ENCODE measurements around the gene LCAT. TPM values are rescaled to one million over a fixed set of nuclear protein-coding genes. Genes with fewer than 3 reads are reported as not detected.
"Not testable (repeated sequence)": the region's sequence is repeated elsewhere in the genome, so short reads cannot be mapped to it uniquely, and the experiment has no call there.

LCAT gene
- total and polyA plus RNA-seq, 2 experiments from 2014 or later: 5.3 to 15.9 TPM

GRCh38 chr16:67917140-67917851 is 26.6 kb downstream of the LCAT start:
- in situ Hi-C loops (cut with MboI): no loop called here
- WGBS, 2 experiments (ENCODE audit: low coverage in 1 of 2, low lambda C conversion rate in 2 of 2, missing lambda C conversion rate in 2 of 2): 20 to 22% methylated on average over 6 of the region's 6 CpGs
- peak overlapping the region; percentile 68 for H3K27ac ChIP-seq

GRCh38 chr16:67915831-67916723 is 27.8 kb downstream of the LCAT start:
- no peaks in the 10 kb centered on the region for H3K27me3 ChIP-seq (replicated peaks; ENCODE audit: insufficient read depth)
- H3K27ac ChIP-seq: no peak overlapping the region
- 91 to 94% methylated on average over 7 of the region's 7 CpGs for WGBS, 2 experiments (ENCODE audit: low coverage in 1 of 2, low lambda C conversion rate in 2 of 2, missing lambda C conversion rate in 2 of 2)
- no peak for DNase-seq
- peaks cover 16% of the 10 kb centered on the region; the same call in 1 of the 2 replicates for H4K20me1 ChIP-seq (ENCODE audit: insufficient read depth)
- peaks cover 29% of the 10 kb centered on the region for H3F3A ChIP-seq (ENCODE audit: insufficient read depth)
- H3K9me2 ChIP-seq (ENCODE audit: insufficient read depth): no peaks in the 10 kb centered on the region
- no peak overlapping the region for H3K9ac ChIP-seq
- no peak overlapping the region for H2AFZ ChIP-seq
- H3K36me3 ChIP-seq (ENCODE audit: low read depth): no peaks in the 10 kb centered on the region
- in situ Hi-C loops (cut with MboI): no loop called here
- peaks cover 69% of the 10 kb centered on the region for H3K79me2 ChIP-seq (ENCODE audit: insufficient read depth)
- peaks cover 15% of the 10 kb centered on the region for H3K4me1 ChIP-seq (ENCODE audit: insufficient read depth)
- H3K4me3 ChIP-seq: no peak overlapping the region
- no peaks in the 10 kb centered on the region for H3K9me3 ChIP-seq (ENCODE audit: low read depth)
- no peak overlapping the region for H3K4me2 ChIP-seq (ENCODE audit: unreplicated experiment)
- TF ChIP-seq EZH2phosphoT487 (IDR thresholded peaks at IDR 0.05; ENCODE audit: insufficient read depth, low read depth) (no peak), EZH2 (IDR thresholded peaks at IDR 0.05; ENCODE audit: insufficient read depth, poor library complexity, severe bottlenecking) (no peak)

More at GRCh38 chr16:67917140-67917851, 26.6 kb downstream of the LCAT start:
- H3K4me1 ChIP-seq (ENCODE audit: insufficient read depth): peaks cover 15% of the 10 kb centered on the region
- DNase-seq: peak; percentile 52
- H3K9me2 ChIP-seq (ENCODE audit: insufficient read depth): no peaks in the 10 kb centered on the region
- peaks cover 70% of the 10 kb centered on the region for H3K79me2 ChIP-seq (ENCODE audit: insufficient read depth)
- H3F3A ChIP-seq (ENCODE audit: insufficient read depth): peaks cover 29% of the 10 kb centered on the region
- H3K9me3 ChIP-seq (ENCODE audit: low read depth): no peaks in the 10 kb centered on the region
- H3K27me3 ChIP-seq (replicated peaks; ENCODE audit: insufficient read depth): no peaks in the 10 kb centered on the region
- no peaks in the 10 kb centered on the region for H3K36me3 ChIP-seq (ENCODE audit: low read depth)
- peak overlapping the region; percentile 42 for H3K4me2 ChIP-seq (ENCODE audit: unreplicated experiment)
- peak overlapping the region; percentile 21 for H3K9ac ChIP-seq
- peaks cover 16% of the 10 kb centered on the region; the same call in 1 of the 2 replicates for H4K20me1 ChIP-seq (ENCODE audit: insufficient read depth)
- H2AFZ ChIP-seq: no peak overlapping the region
- no peak overlapping the region for H3K4me3 ChIP-seq
- TF ChIP-seq EZH2 (IDR thresholded peaks at IDR 0.05; ENCODE audit: insufficient read depth, poor library complexity, severe bottlenecking) (no peak), EZH2phosphoT487 (IDR thresholded peaks at IDR 0.05; ENCODE audit: insufficient read depth, low read depth) (no peak)

GRCh38 chr16:67915496-67915769 is 28.5 kb downstream of the LCAT start:
- H3K36me3 ChIP-seq (ENCODE audit: low read depth); H3K9me2 ChIP-seq (ENCODE audit: insufficient read depth); H3K4me2 ChIP-seq (ENCODE audit: unreplicated experiment); H3K9ac ChIP-seq; H3K27me3 ChIP-seq (replicated peaks; ENCODE audit: insufficient read depth); DNase-seq; H2AFZ ChIP-seq; H3K9me3 ChIP-seq (ENCODE audit: low read depth); H3K4me3 ChIP-seq; in situ Hi-C loops (cut with MboI); H3K27ac ChIP-seq: not testable (repeated sequence)
- H3F3A ChIP-seq (ENCODE audit: insufficient read depth): peaks cover 29% of the 10 kb centered on the region
- H3K79me2 ChIP-seq (ENCODE audit: insufficient read depth): peaks cover 69% of the 10 kb centered on the region
- H3K4me1 ChIP-seq (ENCODE audit: insufficient read depth): peaks cover 15% of the 10 kb centered on the region
- peaks cover 15% of the 10 kb centered on the region; the same call in 1 of the 2 replicates for H4K20me1 ChIP-seq (ENCODE audit: insufficient read depth)
- WGBS, 2 experiments (ENCODE audit: low coverage in 1 of 2, low lambda C conversion rate in 2 of 2, missing lambda C conversion rate in 2 of 2): 50 to 62% methylated on average over 2 of the region's 2 CpGs

- H3K9ac ChIP-seq: no peak overlapping the region
- H3K9me2 ChIP-seq (ENCODE audit: insufficient read depth): no peaks in the 10 kb centered on the region
- in situ Hi-C loops (cut with MboI): no loop called here
- H3K4me3 ChIP-seq: no peak overlapping the region
- H4K20me1 ChIP-seq (ENCODE audit: insufficient read depth): peaks cover 12% of the 10 kb centered on the region; the same call in 1 of the 2 replicates
- H3K36me3 ChIP-seq (ENCODE audit: low read depth): no peaks in the 10 kb centered on the region
- H3K9me3 ChIP-seq (ENCODE audit: low read depth): no peaks in the 10 kb centered on the region
- peaks cover 29% of the 10 kb centered on the region for H3F3A ChIP-seq (ENCODE audit: insufficient read depth)
- no peak overlapping the region for H3K4me2 ChIP-seq (ENCODE audit: unreplicated experiment)
- 78 to 80% methylated on average over 7 of the region's 7 CpGs for WGBS, 2 experiments (ENCODE audit: low coverage in 1 of 2, low lambda C conversion rate in 2 of 2, missing lambda C conversion rate in 2 of 2)
- H3K27me3 ChIP-seq (replicated peaks; ENCODE audit: insufficient read depth): no peaks in the 10 kb centered on the region
- H3K79me2 ChIP-seq (ENCODE audit: insufficient read depth): peaks cover 69% of the 10 kb centered on the region
- no peak overlapping the region for H3K27ac ChIP-seq
- no peak overlapping the region for H2AFZ ChIP-seq
- H3K4me1 ChIP-seq (ENCODE audit: insufficient read depth): peaks cover 15% of the 10 kb centered on the region
- DNase-seq: no peak
- TF ChIP-seq EZH2phosphoT487 (IDR thresholded peaks at IDR 0.05; ENCODE audit: insufficient read depth, low read depth) (no peak), EZH2 (IDR thresholded peaks at IDR 0.05; ENCODE audit: insufficient read depth, poor library complexity, severe bottlenecking) (no peak)
Measured at GRCh38 chr16:67914758-67915495, 29.0 kb downstream of the LCAT start.
